Measurements from ENCODE around the gene OTOGL.
"Not testable (repeated sequence)": the region's sequence is repeated elsewhere in the genome, so short reads cannot be mapped to it uniquely, and the experiment has no call there.

GRCh38 chr12:80307436-80307835, 208.1 kb downstream of the OTOGL start:
- TF ChIP-seq CTCF (IDR thresholded peaks at IDR 0.05; ENCODE audit: low read length); EZH2 (optimal IDR thresholded peaks at IDR 0.05; ENCODE audit: low read depth, low read length): not testable (repeated sequence)

Data from MM.1S (cell line).